Smooth muscle cell of the brain vasculature (primary cell): ENCODE data around the gene ESR1.

ENCODE experiments used
- DNase-seq: peaks from one replicate; pipeline ENCODE4 v3.0.0-alpha.2; 2012; ENCODE audit warnings: low read depth, low spot score

ESR1 gene

DNA sequence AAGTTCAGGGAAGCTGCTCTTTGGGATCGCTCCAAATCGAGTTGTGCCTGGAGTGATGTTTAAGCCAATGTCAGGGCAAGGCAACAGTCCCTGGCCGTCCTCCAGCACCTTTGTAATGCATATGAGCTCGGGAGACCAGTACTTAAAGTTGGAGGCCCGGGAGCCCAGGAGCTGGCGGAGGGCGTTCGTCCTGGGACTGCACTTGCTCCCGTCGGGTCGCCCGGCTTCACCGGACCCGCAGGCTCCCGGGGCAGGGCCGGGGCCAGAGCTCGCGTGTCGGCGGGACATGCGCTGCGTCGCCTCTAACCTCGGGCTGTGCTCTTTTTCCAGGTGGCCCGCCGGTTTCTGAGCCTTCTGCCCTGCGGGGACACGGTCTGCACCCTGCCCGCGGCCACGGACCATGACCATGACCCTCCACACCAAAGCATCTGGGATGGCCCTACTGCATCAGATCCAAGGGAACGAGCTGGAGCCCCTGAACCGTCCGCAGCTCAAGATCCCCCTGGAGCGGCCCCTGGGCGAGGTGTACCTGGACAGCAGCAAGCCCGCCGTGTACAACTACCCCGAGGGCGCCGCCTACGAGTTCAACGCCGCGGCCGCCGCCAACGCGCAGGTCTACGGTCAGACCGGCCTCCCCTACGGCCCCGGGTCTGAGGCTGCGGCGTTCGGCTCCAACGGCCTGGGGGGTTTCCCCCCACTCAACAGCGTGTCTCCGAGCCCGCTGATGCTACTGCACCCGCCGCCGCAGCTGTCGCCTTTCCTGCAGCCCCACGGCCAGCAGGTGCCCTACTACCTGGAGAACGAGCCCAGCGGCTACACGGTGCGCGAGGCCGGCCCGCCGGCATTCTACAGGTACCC lies at the start of gene ESR1:
Gene ESR1 (plus strand): TSS at position 170 of the 858 bp plus-strand sequence. CDS start 231 bp downstream, at position 401.
- no peak for DNase-seq

DNA sequence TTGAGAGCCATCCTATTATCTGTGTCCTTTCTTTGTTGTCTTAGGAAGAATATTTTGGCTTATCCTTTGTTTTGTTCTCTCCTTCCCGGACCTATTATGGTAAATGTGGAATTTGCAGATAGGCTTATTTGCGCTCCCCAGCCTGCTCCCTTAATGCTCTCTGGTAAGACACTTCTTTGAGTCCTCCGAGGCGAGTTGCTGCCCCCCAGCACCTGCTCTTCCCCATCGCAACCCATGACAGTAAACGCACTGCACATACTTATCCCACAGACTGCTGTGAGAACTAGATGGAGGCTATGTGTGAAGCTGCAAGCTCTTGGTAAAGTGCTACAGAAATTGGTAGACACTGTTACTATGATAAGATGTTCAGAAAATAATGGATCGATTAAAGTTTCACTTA lies 47.0 kb upstream of the ESR1 start:
- DNase-seq = no peak

DNA sequence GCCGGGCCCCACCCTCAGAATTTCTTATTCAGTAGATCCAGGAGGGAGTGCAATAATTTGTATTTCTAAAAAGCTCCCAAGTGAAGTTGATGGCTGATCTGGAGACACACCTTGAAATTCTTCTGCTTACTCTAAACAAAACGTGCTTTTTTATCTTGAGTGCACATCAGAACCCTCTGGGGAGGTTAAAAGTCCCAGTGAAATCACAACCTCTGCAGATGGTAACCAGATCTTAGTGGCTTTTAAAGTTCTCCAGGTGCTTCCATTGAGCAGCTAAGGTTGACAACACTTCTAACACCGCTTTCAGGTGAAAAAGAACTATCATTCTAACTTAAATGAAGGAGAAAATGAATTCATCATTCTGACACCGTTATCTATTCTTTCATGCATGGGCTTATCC lies 45.6 kb upstream of the ESR1 start:
- DNase-seq = no peak

- no peak for DNase-seq
Measured at GRCh38 chr6:151762817-151763216, 44.7 kb upstream of the ESR1 start.

DNA sequence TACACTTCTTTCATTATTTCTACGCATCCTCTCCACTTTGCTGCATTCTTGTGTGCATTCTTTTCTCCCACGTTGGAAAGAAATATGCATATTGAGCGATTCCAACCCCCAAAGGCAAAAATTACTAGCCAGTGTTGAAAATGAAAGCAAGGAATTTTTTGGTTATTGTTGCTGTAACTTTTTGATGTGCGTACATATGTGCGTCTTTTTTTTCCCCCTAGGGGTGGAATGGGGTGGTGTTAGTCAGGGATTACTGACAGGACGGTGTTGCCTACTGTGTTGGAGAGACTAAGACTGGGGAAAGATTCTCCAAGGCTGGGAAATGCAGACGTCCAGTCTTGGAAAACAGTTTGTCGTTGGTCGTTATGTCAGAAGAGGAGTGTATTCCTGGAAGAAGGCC lies 44.2 kb upstream of the ESR1 start:
- no peak for DNase-seq

DNA sequence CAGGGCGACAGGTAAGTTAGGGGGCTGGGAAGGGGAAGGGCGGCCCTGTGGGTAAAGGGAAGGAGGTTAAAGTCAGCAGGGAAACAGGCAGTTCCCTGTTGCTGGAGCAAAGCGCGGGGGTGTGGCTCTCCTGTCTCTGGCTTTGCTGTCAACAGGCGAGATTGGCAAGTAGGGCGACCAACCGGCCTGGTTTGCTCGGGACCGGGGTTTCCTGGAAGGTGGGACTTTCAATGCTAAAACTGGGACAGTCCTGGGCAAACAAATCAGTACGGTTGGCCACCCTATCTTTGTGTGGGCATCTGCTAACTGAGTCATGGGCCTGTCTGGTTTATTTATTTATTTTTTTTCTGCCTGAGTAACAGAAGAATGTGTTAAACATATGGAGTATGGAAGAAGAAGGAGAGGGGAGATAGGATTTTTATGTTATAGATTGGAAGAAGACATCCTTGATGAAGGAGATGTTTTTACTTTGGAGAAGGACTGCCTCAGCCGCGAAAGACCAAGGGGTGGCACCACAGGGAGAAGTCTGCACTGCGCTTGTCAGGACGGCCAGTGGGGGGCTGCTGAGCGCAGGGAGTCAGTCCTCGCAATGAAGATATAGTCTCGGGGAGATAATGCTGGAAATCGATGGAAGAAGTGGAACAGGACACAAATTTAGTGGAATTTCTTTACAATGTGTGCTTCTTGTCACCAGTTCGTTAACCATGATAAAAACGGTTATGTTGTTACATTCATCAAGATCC lies 43.4 kb upstream of the ESR1 start:
- peak; percentile 60 for DNase-seq

- DNase-seq = peak; percentile 80
Measured at GRCh38 chr6:151765444-151765886, 42.0 kb upstream of the ESR1 start.

DNA sequence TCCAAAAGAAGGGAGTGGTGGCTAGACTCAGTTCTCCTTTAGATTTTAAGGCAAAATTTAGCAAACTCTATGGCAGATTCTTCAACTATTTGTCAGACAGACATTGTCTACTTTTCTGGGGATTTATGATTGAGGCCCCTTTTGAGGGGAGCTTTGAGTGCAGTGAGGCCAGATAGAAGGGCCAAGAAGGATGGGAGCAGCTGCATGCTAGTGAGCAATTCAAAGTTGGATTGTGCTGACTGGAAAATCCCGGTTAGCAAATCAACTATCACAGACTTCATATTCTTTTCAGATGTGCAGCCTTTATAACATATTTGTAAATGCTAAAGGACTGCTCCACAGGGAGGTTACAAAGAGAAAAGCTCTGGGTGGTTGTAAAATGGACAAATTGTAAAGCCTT lies 35.0 kb upstream of the ESR1 start:
- DNase-seq = no peak

- DNase-seq = no peak
Measured at GRCh38 chr6:151773382-151773781, 34.1 kb upstream of the ESR1 start.

DNA sequence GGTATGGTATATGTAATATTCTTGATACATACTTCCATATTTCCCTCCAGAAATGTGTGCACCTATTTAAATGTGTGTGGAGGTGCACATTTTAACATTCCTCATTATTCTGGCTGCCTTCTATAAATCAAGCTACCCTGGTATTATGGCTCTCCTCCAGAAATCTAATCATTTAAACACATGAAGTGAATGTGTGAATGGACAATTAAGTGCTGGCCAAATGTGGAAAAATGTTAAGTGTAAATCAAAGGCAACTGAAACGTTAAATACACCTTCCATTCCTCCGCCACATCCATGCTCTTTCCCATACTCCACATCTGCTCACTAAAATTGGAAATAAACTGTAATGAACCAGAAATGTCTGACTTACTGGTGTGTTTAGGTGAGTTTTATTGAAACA lies 24.9 kb upstream of the ESR1 start:
- no peak for DNase-seq

- DNase-seq = no peak
Measured at GRCh38 chr6:151783692-151784091, 23.8 kb upstream of the ESR1 start.

DNA sequence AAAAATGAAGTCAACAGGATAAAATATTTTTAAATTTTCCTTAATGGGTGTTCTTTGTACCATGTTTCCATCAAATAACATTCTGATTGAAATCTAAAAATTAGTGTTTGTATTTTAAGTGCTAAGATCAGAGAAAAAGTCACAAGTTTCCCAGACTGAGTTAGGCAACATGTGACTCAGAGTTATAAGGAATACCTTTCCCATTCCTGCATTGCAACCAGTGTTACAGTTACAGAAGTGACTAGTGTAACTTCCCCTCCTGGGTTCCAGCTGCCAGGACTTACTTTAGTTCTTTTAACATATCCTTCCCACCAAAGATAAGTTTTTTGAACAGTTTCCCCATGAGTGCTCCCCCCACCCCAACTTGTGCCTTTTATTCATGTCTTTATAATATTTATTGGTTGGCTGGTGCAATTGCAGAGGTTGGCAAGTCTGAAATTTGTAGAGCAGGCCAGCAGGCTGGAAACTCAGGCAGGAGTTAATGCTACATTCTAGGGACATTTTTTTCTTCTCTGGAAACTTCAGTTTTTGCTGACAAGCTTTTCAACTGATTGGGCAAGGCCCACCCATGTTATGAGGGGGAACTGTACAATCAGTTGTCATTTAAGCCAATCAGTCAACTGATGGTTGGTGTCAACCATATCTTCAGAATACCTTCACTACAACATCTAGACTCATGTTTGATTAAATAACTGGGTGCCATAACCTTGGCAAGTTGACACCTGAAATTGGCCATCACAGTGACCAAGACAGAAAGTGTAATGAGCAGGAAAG lies 22.9 kb upstream of the ESR1 start:
- DNase-seq = no peak

DNA sequence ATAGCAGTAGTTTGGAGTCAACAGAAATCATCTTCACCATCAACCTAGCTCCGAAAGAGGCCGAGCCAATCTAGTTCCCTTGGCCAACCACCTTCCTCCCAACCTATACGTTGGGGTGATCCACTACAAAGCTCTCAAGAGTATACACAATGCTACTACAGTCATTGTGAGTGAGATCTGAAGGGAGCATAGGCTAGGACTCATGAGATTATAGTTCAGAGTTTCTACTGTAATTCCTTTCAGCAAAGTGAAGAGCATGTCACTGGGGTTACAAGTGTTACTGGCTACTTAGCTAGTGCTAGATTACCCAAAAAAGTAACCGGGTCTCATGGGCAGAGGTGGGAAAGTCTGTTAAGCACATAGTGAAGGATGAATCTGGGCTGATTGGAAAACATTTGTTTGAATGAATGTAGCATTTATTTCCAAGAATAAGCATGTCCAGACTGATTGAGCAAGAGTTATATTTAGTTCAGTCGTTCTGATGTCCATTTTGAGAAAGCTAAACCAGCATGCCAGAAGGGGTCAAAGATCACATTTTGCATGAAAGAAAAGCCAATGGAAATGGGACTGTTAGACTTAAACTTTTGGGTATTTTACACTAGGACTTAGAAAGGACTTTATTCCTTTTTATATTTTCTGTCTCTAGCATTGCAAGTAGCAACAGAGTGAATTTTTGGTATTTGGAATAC lies 10.5 kb upstream of the ESR1 start:
- DNase-seq = no peak

DNA sequence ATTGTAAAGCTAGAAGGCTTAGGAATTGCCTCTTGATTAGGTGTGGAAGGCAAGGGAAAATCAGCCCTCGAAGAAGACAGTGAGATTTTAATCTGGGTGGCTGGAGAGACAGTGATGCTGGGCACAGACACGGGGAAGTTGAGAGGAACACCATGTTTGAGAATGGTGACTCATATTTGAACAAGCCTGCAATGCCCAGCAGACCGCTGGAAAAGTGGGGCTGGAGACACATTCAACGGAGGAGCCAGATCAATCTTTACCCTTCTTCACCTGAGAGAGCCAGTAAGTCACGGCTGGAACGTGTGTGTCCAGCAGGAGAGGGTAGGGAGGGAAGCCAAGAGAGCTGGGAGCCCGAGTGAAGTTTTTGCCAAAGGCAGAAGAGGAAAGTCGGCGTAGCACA lies 3.7 kb upstream of the ESR1 start:
- no peak for DNase-seq

- DNase-seq = no peak
Measured at GRCh38 chr6:151804585-151805285, 2.7 kb upstream of the ESR1 start.

DNA sequence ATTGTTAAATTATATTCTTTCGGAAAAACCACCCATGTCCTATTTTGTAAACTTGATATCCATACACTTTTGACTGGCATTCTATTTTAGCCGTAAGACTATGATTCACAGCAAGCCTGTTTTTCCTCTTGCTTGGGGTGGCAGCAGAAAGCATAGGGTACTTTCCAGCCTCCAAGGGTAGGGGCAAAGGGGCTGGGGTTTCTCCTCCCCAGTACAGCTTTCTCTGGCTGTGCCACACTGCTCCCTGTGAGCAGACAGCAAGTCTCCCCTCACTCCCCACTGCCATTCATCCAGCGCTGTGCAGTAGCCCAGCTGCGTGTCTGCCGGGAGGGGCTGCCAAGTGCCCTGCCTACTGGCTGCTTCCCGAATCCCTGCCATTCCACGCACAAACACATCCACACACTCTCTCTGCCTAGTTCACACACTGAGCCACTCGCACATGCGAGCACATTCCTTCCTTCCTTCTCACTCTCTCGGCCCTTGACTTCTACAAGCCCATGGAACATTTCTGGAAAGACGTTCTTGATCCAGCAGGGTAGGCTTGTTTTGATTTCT lies 2.1 kb upstream of the ESR1 start:
- no peak for DNase-seq

GRCh38 chr6:151806757-151807512 lies 547 bp upstream of the ESR1 start:
- DNase-seq = no peak

GRCh38 chr6:151808371-151809241 lies 1.1 kb downstream of the ESR1 start:
- no peak for DNase-seq

DNA sequence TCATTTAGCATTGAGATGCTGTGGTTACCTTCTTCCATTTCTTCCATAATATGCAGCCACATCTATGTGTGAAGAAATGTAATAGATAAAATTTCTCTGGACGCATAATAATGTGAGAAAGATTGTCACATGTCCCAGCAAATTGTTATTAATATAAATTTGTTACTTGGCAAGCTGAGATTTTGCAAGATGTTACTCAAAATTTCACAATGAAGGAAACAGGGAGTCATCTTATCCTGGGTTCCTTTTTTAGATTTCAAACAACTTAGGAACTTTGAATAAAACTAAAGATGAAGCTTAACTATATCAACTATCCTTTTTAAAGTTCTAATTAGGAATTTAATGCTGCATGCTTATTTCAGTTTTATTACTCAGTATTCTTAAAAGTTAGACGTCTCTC lies 3.6 kb downstream of the ESR1 start:
- no peak for DNase-seq
